ENCODE results near the gene MPI. TPM values are rescaled to one million over a fixed set of nuclear protein-coding genes. Genes with fewer than 3 reads are reported as not detected.

MPI gene
- total RNA-seq, 1 experiment from 2014 or later: 57.5 TPM

GRCh38 chr15:74903676-74904075 lies 13.8 kb downstream of the MPI start:
- peak overlapping the region in 1 of 2 experiments; percentile 9; a peak in 1 of 5 replicates for H3K4me3 Mint-ChIP-seq
- WGBS (ENCODE audit: extremely low coverage, insufficient read length, low lambda C conversion rate): no CpG with 5 or more reads among the region's 1 CpG

More at GRCh38 chr15:74903676-74904075, 13.8 kb downstream of the MPI start:
- no peak overlapping the region for H3T11ph ChIP-seq (ENCODE audit: low read length)
- no peak for DNase-seq
- peaks cover 19 to 20% of the 10 kb centered on the region in 2 experiments for H3K4me1 Mint-ChIP-seq
- H2BK5ac ChIP-seq (ENCODE audit: insufficient read length, low read length): no peak overlapping the region
- no peaks in the 10 kb centered on the region for H3K9me3 ChIP-seq (ENCODE audit: control insufficient read depth, low read depth, low read length)
- H3K23me2 ChIP-seq (ENCODE audit: insufficient read length, low read depth, low read length, poor library complexity, severe bottlenecking): peaks cover 9% of the 10 kb centered on the region
- H3K4me2 ChIP-seq (ENCODE audit: insufficient read depth, insufficient read length, low read length): no peak overlapping the region
- no peak overlapping the region for H4K91ac ChIP-seq (ENCODE audit: insufficient read length, low read depth, low read length)
- no peak overlapping the region for H2BK20ac ChIP-seq (ENCODE audit: low read depth, low read length, poor library complexity, severe bottlenecking)
- no peaks in the 10 kb centered on the region for H3K27me3 Mint-ChIP-seq (ENCODE audit: low read depth)
- no peak overlapping the region for H4K8ac ChIP-seq (replicated peaks; ENCODE audit: insufficient read length, low read depth, low read length)
- H3K9me3 Mint-ChIP-seq: 0 out of 5 replicates have a peak, but pooled peaks cover 0 to 2% of the 10 kb centered on the region in 2 experiments
- no peak overlapping the region for H2AFZ ChIP-seq (ENCODE audit: low read length)
- H3K4me1 ChIP-seq (ENCODE audit: insufficient read depth, low read length): no peaks in the 10 kb centered on the region
- TF ChIP-seq CTCF (conservative IDR thresholded peaks at IDR 0.05): no peak
- H4K5ac ChIP-seq (ENCODE audit: insufficient read length, low read depth, low read length): no peak overlapping the region
- no peak overlapping the region for H3K18ac ChIP-seq (ENCODE audit: insufficient read length, low read depth, low read length)
- 0 out of 7 replicates have a peak overlapping the region, but pooled peaks of 1 of the 3 experiments have one; percentile 11 for H3K27ac Mint-ChIP-seq
- H4K20me1 ChIP-seq (ENCODE audit: control insufficient read depth, insufficient read depth, insufficient read length): no peaks in the 10 kb centered on the region
- no peaks in the 10 kb centered on the region for H3K27me3 ChIP-seq (ENCODE audit: insufficient read depth, low read length)
- no peak overlapping the region for H3K4ac ChIP-seq (ENCODE audit: low read depth, low read length)
- H3K23ac ChIP-seq (ENCODE audit: insufficient read length, low read depth, low read length): no peak overlapping the region
- no peaks in the 10 kb centered on the region for H3K79me2 ChIP-seq (ENCODE audit: insufficient read depth, low read length)
- H3K9ac ChIP-seq (ENCODE audit: extremely low read depth, insufficient read length, low read length): no peak overlapping the region
- H2BK12ac ChIP-seq (ENCODE audit: insufficient read length, low read depth, low read length): no peak overlapping the region
- H3K79me1 ChIP-seq (ENCODE audit: insufficient read depth, low read depth, low read length, poor library complexity, severe bottlenecking): no peaks in the 10 kb centered on the region
- no peak overlapping the region for H3K27ac ChIP-seq (ENCODE audit: insufficient read length, low read depth, low read length)
- no peak overlapping the region for H2AK5ac ChIP-seq (ENCODE audit: insufficient read length, low read length)
- no peak overlapping the region for H3K56ac ChIP-seq (ENCODE audit: insufficient read length, low read depth, low read length)
- no peak overlapping the region for H2BK120ac ChIP-seq (ENCODE audit: low read depth, low read length, poor library complexity, severe bottlenecking)
- no peak overlapping the region for H3K14ac ChIP-seq (ENCODE audit: insufficient read depth, low read length)
- H3K36me3 Mint-ChIP-seq (ENCODE audit: insufficient read depth in 1 of 3, low read depth in 3 of 3): peaks cover 33 to 66% (median 54%) of the 10 kb centered on the region in 3 experiments
- no peak overlapping the region for H2BK15ac ChIP-seq (ENCODE audit: low read depth, low read length)
